VCaP (cell line): ENCODE data around the gene UNG.

Experiments used
- H3K27ac ChIP-seq: fragments of 450-650 bp; 2 replicates; pipeline ENCODE4 v1.5.1; 2017
- CTCF ChIP-seq: fragments of 450-650 bp; conservative IDR thresholded peaks from 2 replicates; pipeline ENCODE4 v1.5.1; 2017; ENCODE audit warnings: mild to moderate bottlenecking, moderate library complexity

The UNG gene

GRCh38 chr12:109124878-109125648 is 27.7 kb downstream of the UNG start:
- no peak for TF ChIP-seq CTCF
- no peak overlapping the region for H3K27ac ChIP-seq

- TF ChIP-seq CTCF = no peak
- H3K27ac ChIP-seq = no peak overlapping the region
These were observed 28.4 kb downstream of the UNG start for GRCh38 chr12:109125791-109126190.

DNA sequence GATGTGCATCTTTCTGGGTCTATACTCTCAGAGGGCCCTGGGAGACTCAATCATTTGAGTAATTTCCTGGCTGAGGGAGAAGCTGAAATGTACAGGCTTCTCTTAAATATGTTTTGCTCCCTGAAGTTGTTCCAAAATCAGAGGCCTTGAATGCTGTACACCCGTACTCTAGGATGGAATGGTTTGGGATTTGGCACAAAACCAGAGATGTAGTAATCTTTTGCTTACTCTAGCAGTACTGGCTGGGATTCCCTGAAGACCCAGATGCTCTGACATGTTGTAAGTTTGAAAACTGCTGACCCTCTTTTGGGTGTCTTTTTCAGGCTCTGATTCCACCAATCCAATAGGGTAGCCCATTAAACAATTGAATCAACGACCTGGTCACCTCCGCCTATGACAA is 29.4 kb downstream of the UNG start:
- TF ChIP-seq CTCF = no peak
- no peak overlapping the region for H3K27ac ChIP-seq

- TF ChIP-seq CTCF = no peak
These were observed 30.3 kb downstream of the UNG start for GRCh38 chr12:109127533-109128242.

GRCh38 chr12:109130297-109131153 is 33.1 kb downstream of the UNG start:
- H3K27ac ChIP-seq = no peak overlapping the region
- no peak for TF ChIP-seq CTCF

More at GRCh38 chr12:109127533-109128242, 30.3 kb downstream of the UNG start:
- no peak overlapping the region for H3K27ac ChIP-seq

GRCh38 chr12:109131154-109132050 is 34.0 kb downstream of the UNG start:
- no peak overlapping the region for H3K27ac ChIP-seq
- TF ChIP-seq CTCF = no peak
